GM20000 (cell line): Measurements from ENCODE around the gene GRN.
"Not testable (repeated sequence)": the region's sequence is repeated elsewhere in the genome, so short reads cannot be mapped to it uniquely, and the experiment has no call there.

ENCODE experiments used
- DNase-seq: peaks from one replicate; pipeline ENCODE4 v3.0.0; 2012; ENCODE audit warnings: low spot score
- CTCF ChIP-seq: IDR thresholded peaks from 2 replicates; pipeline ENCODE4 v1.5.1; 2012; ENCODE audit warnings: mild to moderate bottlenecking, control low read depth; ENCODE audit errors: extremely low read depth, missing control alignments

The GRN gene

GRCh38 chr17:44361292-44362260 lies 16.5 kb downstream of the GRN start:
- TF ChIP-seq CTCF, result no peak
- DNase-seq, result no peak

- DNase-seq, result no peak
- no peak for TF ChIP-seq CTCF
Measured at GRCh38 chr17:44362459-44362948, 17.4 kb downstream of the GRN start.

- DNase-seq, result peak; percentile 77
- no peak for TF ChIP-seq CTCF
Measured at GRCh38 chr17:44362949-44363612, 18.0 kb downstream of the GRN start.

DNA sequence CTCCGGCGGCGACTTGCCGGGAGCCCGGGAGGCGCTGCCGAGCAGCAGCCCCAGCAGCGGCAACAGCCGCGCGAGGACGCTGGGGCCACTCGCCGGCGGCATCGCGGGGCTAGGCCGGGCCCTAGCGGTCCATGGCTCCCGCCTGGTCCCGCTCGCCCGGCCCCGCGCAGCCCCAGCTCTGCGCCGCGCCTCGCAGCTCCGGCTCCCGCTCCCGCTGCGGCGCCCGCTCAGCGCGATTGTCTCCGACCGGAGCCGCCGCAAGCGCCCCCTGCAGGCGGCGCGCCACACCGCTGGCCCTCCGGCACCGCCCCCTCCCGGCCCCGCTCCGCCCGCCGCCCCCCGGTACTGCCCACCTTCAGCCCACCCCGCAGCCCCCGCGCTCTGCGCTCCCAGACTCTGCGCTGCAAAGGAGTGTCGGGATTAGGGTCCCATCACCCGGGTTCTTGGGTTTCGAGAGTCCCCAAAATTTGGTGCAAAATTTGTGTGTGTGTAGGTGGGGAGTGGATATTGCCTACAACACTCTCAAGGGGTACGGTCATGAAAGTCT lies 18.6 kb downstream of the GRN start, which contains the start of gene FAM171A2:
Gene FAM171A2, minus strand, starts transcription at position 241 of the 547 bp plus-strand sequence. Its CDS starts 139 bp downstream, at position 102.
- peak; percentile 74 for TF ChIP-seq CTCF
- peak; percentile 95 for DNase-seq

DNA sequence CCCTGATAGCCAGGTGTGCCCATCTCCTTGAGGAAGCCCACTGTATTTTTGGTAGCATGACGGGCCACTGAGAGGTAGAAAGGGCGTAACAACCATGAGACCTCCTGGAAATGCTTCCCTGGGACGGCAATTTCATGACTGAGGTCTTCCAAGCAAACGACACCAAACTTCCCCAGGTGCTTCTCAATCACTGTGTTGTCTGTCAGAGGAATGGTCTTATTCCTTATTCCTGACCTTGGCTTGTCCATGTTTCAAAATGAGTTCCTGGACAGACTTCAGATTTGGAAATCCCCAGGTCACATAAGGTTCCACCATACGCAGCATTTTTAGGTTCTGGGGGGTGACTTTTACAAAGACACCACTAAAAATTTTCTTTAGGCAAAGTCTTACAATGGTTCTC lies 19.9 kb downstream of the GRN start:
- not testable (repeated sequence) for DNase-seq

DNA sequence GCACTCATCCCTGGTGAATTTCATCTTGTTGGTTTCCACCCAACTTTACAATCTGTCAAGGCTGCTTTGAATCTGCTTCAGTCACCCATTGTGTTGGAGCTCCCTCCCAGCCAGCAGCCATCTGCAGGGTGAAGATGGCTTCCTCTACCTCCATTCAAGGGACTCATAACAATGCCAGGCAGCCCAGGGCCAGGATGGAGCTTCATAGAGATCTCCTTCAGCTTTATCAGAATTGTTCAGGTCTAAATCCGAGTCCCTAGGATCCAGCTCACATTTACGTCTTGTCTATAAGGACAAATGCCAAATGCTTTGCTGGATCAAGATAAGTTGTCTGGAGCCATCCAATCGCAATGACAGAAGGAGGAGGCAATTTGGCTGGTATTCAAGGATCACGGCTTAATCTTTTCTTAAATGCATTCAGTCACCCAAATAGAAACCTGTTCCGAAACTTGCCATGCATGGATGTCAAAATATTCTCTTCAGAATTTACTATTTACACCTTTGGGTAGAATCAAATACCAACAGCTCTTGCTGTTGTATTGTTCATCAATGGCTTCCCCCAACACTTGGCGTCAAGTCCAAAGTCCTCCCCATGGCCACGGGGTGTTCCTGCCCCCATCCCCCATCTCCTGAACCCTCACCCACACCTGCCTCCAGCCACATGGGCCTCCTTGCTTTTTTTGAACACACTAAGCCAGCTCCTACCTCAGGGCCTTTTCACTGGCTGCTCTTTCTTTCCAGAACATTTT lies 22.3 kb downstream of the GRN start:
- DNase-seq, result no peak
- no peak for TF ChIP-seq CTCF

DNA sequence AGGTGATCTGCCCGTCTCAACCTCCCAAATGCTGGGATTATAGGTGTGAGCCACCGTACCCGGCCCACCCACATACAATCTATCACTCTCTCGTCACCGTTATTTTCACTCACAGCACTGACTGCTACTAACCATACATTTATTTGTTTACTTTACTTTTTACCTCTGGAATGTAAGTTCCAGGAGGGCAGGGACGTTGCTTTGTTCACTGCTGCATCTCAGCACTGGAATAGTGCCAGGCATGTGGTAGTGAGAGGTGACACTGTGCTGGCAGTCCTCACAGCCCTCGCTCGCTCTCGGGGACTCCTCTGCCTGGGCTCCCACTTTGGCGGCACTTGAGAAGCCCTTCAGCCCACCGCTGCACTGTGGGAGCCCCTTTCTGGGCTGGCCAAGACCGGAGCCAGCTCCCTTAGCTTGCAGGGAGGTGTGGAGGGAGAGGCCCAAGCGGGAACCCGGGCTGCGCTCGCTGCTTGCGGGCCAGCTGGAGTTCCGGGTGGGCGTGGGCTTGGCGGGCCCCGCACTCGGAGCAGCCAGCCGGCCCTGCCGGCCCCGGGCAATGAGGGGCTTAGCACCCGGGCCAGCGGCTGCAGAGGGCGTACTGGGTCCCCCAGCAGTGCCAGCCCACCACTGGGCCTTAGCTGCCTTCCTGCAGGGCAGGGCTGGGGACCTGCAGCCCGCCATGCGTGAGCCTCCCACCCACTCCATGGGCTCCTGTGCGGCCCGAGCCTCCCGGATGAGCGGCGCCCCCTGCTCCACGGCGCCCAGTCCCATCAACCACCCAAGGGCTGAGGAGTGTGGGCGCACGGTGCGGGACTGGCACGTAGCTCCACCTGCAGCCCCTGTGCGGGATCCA lies 23.5 kb downstream of the GRN start:
- DNase-seq, result not testable (repeated sequence)

- DNase-seq, result not testable (repeated sequence)
Measured at GRCh38 chr17:44369414-44370023, 24.4 kb downstream of the GRN start.
